Measurements from ENCODE around the gene TBX21. TPM values are rescaled to one million over a fixed set of nuclear protein-coding genes. Genes with fewer than 3 reads are reported as not detected.

Gene TBX21
- total RNA-seq, 4 donors from 2014 or later = 0.42 to 2.2 (median 0.61) TPM

- Histone ChIP-seq H3K27ac (replicated peaks in 1 of 4) (peak overlapping the region in 3 of 4 donors; percentile 61 to 77 (median 64)), H3K27me3 (peaks cover 0 to 17% (median 3%) of the 10 kb centered on the region in 4 donors), H3K9me3 (no peaks in the 10 kb centered on the region), H3K36me3 (peaks cover 3 to 39% (median 30%) of the 10 kb centered on the region in 4 donors), H3K4me3 (peak overlapping the region in 3 of 4 donors; percentile 48 to 63 (median 49)), H3K4me1 (peaks cover 29 to 47% (median 37%) of the 10 kb centered on the region in 4 donors)
- DNase-seq (ENCODE audit: extremely low spot score) = no peak
- intact Hi-C loops (cut with DNase I) = loop anchor here (10.0 kb wide), 2 partner anchors 75 to 185 kb away; partner anchors contain the start of gene SP2
- WGBS = 87% methylated on average over 3 of the region's 3 CpGs
- TF ChIP-seq POLR2AphosphoS5 (IDR thresholded peaks at IDR 0.05) (no peak), EP300 (IDR thresholded peaks at IDR 0.05) (no peak), POLR2A (IDR thresholded peaks at IDR 0.05; ENCODE audit: low read depth) (no peak), CTCF (IDR thresholded peaks at IDR 0.05) (no peak)
These were observed 23.4 kb upstream of the TBX21 start for GRCh38 chr17:47709594-47709993.

GRCh38 chr17:47711366-47712099 lies 21.5 kb upstream of the TBX21 start:
- Histone ChIP-seq H3K27ac (replicated peaks in 1 of 4) (no peak overlapping the region), H3K36me3 (peaks cover 3 to 30% (median 26%) of the 10 kb centered on the region in 4 donors), H3K4me1 (peaks cover 16 to 31% (median 26%) of the 10 kb centered on the region in 4 donors), H3K9me3 (no peaks in the 10 kb centered on the region), H3K27me3 (peaks cover 0 to 27% (median 3%) of the 10 kb centered on the region in 4 donors), H3K4me3 (no peak overlapping the region)
- WGBS = 88% methylated on average over 14 of the region's 15 CpGs
- intact Hi-C loops (cut with DNase I) = no loop called here
- TF ChIP-seq POLR2A (IDR thresholded peaks at IDR 0.05; ENCODE audit: low read depth) = no peak
- no peak for TF ChIP-seq CTCF (IDR thresholded peaks at IDR 0.05)
- no peak for TF ChIP-seq POLR2AphosphoS5 (IDR thresholded peaks at IDR 0.05)
- no peak for TF ChIP-seq EP300 (IDR thresholded peaks at IDR 0.05)
- no peak for DNase-seq (ENCODE audit: extremely low spot score)

GRCh38 chr17:47712330-47713023 lies 20.6 kb upstream of the TBX21 start:
- H3K36me3 ChIP-seq = peaks cover 3 to 30% (median 26%) of the 10 kb centered on the region in 4 donors
- peaks cover 0 to 33% (median 3%) of the 10 kb centered on the region in 4 donors for H3K27me3 ChIP-seq
- no peak for TF ChIP-seq POLR2AphosphoS5 (IDR thresholded peaks at IDR 0.05)
- TF ChIP-seq POLR2A (IDR thresholded peaks at IDR 0.05; ENCODE audit: low read depth) = no peak
- TF ChIP-seq EP300 (IDR thresholded peaks at IDR 0.05) = no peak
- TF ChIP-seq CTCF (IDR thresholded peaks at IDR 0.05) = no peak
- peaks cover 7 to 21% (median 17%) of the 10 kb centered on the region in 4 donors for H3K4me1 ChIP-seq
- H3K27ac ChIP-seq (replicated peaks in 1 of 4) = no peak overlapping the region
- H3K4me3 ChIP-seq = no peak overlapping the region
- intact Hi-C loops (cut with DNase I) = no loop called here
- H3K9me3 ChIP-seq = no peaks in the 10 kb centered on the region
- DNase-seq (ENCODE audit: extremely low spot score) = no peak
- WGBS = 76% methylated on average over 5 of the region's 5 CpGs

- Histone ChIP-seq H3K36me3 (peaks cover 3 to 26% (median 23%) of the 10 kb centered on the region in 4 donors), H3K9me3 (no peaks in the 10 kb centered on the region), H3K27ac (replicated peaks in 1 of 4) (no peak overlapping the region), H3K4me1 (peaks cover 0 to 7% (median 5%) of the 10 kb centered on the region in 4 donors), H3K27me3 (peaks cover 0 to 50% (median 6%) of the 10 kb centered on the region in 4 donors), H3K4me3 (no peak overlapping the region)
- TF ChIP-seq POLR2A (IDR thresholded peaks at IDR 0.05; ENCODE audit: low read depth) (no peak), CTCF (IDR thresholded peaks at IDR 0.05) (no peak), POLR2AphosphoS5 (IDR thresholded peaks at IDR 0.05) (no peak)
- 52% methylated on average over 15 of the region's 15 CpGs for WGBS
- no peak for DNase-seq (ENCODE audit: extremely low spot score)
- intact Hi-C loops (cut with DNase I) = no loop called here
These were observed 18.9 kb upstream of the TBX21 start for GRCh38 chr17:47713980-47714700.
